Karpas-422 (cell line): ENCODE measurements around the gene SLC6A6. TPM values are rescaled to one million over a fixed set of nuclear protein-coding genes. Genes with fewer than 3 reads are reported as not detected.

Experiments used
- DNase-seq: peaks from one replicate; pipeline ENCODE4 v3.0.0-alpha.2; 2015
- H2AFZ ChIP-seq: fragments of 200-600 bp; sonication (generic); 2 replicates; pipeline ENCODE4 v1.6.1; 2014; ENCODE audit warnings: antibody characterized with exemption, low read length, mixed read lengths
- H3K27ac ChIP-seq: fragments of 200-600 bp; sonication (generic); 2 replicates; pipeline ENCODE4 v1.5.1; 2014; ENCODE audit warnings: mild to moderate bottlenecking, low read length, moderate library complexity
- H3K27me3 ChIP-seq: fragments of 200-600 bp; sonication (generic); 2 replicates; pipeline ENCODE4 v1.6.1; 2014; ENCODE audit warnings: low read length, mixed read lengths
- H3K36me3 ChIP-seq: fragments of 200-600 bp; sonication (generic); 2 replicates; pipeline ENCODE4 v1.6.1; 2014; ENCODE audit warnings: low read length, mixed read lengths; ENCODE audit not compliant: insufficient read depth
- H3K4me1 ChIP-seq: fragments of 200-600 bp; sonication (generic); 2 replicates; pipeline ENCODE4 v1.6.1; 2014; ENCODE audit warnings: mild to moderate bottlenecking, low read length, mixed read lengths
- H3K4me2 ChIP-seq: fragments of 200-600 bp; sonication (generic); 2 replicates; pipeline ENCODE4 v1.6.1; 2014; ENCODE audit warnings: low read length, low read depth, mild to moderate bottlenecking; ENCODE audit not compliant: poor library complexity, severe bottlenecking
- H3K4me3 ChIP-seq: fragments of 200-600 bp; sonication (generic); 2 replicates; pipeline ENCODE4 v1.5.1; 2014; ENCODE audit warnings: mild to moderate bottlenecking, antibody characterized with exemption, low read length, mixed read lengths
- H3K79me2 ChIP-seq: fragments of 200-600 bp; sonication (generic); 2 replicates; pipeline ENCODE4 v1.6.1; 2014; ENCODE audit warnings: mild to moderate bottlenecking, low read length, mixed read lengths
- H3K9ac ChIP-seq: fragments of 200-600 bp; sonication (generic); 2 replicates; pipeline ENCODE4 v1.6.0; 2014; ENCODE audit warnings: low read length
- H3K9me2 ChIP-seq: fragments of 200-600 bp; sonication (generic), shearing (Covaris generic); replicated peaks from 2 replicates; pipeline ENCODE4 v1.6.0; 2014; ENCODE audit warnings: mild to moderate bottlenecking, low read length, moderate library complexity; ENCODE audit not compliant: insufficient read depth
- H3K9me3 ChIP-seq: fragments of 300-700, 200-600 bp; sonication (generic); 2 replicates; pipeline ENCODE4 v1.6.1; 2014; ENCODE audit warnings: low read length, mixed read lengths
- H4K20me1 ChIP-seq: fragments of 200-600 bp; sonication (generic); 2 replicates; pipeline ENCODE4 v1.6.1; 2014; ENCODE audit warnings: mild to moderate bottlenecking, antibody characterized with exemption, low read length, low read depth; ENCODE audit not compliant: insufficient read depth
- total RNA-seq: library from RNA; depleted of rRNA; stranded (reverse); fragments of >200 nt; shearing (Covaris generic); gene quantifications from 2 replicates; pipeline ENCODE4 v1.2.3, GENCODE V29; 2014; ENCODE audit warnings: low replicate concordance

The SLC6A6 gene
- total RNA-seq, 1 experiment from 2014 or later = 30.2 TPM

GRCh38 chr3:14412831-14413380 is 10.5 kb downstream of the SLC6A6 start:
- Histone ChIP-seq H3K4me1 (peaks cover 17% of the 10 kb centered on the region), H3K9me2 (no peaks in the 10 kb centered on the region), H3K4me3 (no peak overlapping the region), H2AFZ (no peak overlapping the region), H3K9ac (no peak overlapping the region), H3K36me3 (peaks cover 27% of the 10 kb centered on the region), H4K20me1 (peaks cover 28% of the 10 kb centered on the region; the same call in 1 of the 2 replicates), H3K9me3 (no peaks in the 10 kb centered on the region), H3K27me3 (no peaks in the 10 kb centered on the region), H3K4me2 (no peak overlapping the region), H3K79me2 (peaks cover 87% of the 10 kb centered on the region), H3K27ac (no peak overlapping the region)
- DNase-seq = no peak

GRCh38 chr3:14413381-14414071 is 11.1 kb downstream of the SLC6A6 start:
- Histone ChIP-seq H3K79me2 (peaks cover 87% of the 10 kb centered on the region), H3K9me3 (no peaks in the 10 kb centered on the region), H4K20me1 (peaks cover 28% of the 10 kb centered on the region; the same call in 1 of the 2 replicates), H3K27ac (no peak overlapping the region), H3K27me3 (no peaks in the 10 kb centered on the region), H3K4me1 (peaks cover 17% of the 10 kb centered on the region), H3K9ac (no peak overlapping the region), H3K4me2 (no peak overlapping the region), H3K4me3 (no peak overlapping the region), H2AFZ (no peak overlapping the region), H3K36me3 (peaks cover 27% of the 10 kb centered on the region), H3K9me2 (no peaks in the 10 kb centered on the region)
- no peak for DNase-seq

- Histone ChIP-seq H3K4me2 (no peak overlapping the region), H3K4me1 (peaks cover 17% of the 10 kb centered on the region), H3K9ac (no peak overlapping the region), H3K27me3 (no peaks in the 10 kb centered on the region), H3K4me3 (no peak overlapping the region), H3K79me2 (peaks cover 87% of the 10 kb centered on the region), H3K36me3 (peaks cover 20% of the 10 kb centered on the region), H3K27ac (no peak overlapping the region), H3K9me2 (no peaks in the 10 kb centered on the region), H4K20me1 (peaks cover 22% of the 10 kb centered on the region; the same call in 1 of the 2 replicates), H2AFZ (no peak overlapping the region), H3K9me3 (no peaks in the 10 kb centered on the region)
- no peak for DNase-seq
Observed at GRCh38 chr3:14414846-14415464, 12.5 kb downstream of the SLC6A6 start.

- H3K79me2 ChIP-seq = peaks cover 84% of the 10 kb centered on the region
Observed at GRCh38 chr3:14415501-14415900, 13.1 kb downstream of the SLC6A6 start.

GRCh38 chr3:14416453-14416852 is 14.0 kb downstream of the SLC6A6 start:
- Histone ChIP-seq H3K4me1 (peaks cover 17% of the 10 kb centered on the region), H2AFZ (no peak overlapping the region), H3K27ac (no peak overlapping the region), H3K9ac (no peak overlapping the region), H3K9me2 (no peaks in the 10 kb centered on the region), H3K79me2 (peaks cover 82% of the 10 kb centered on the region), H3K4me3 (no peak overlapping the region), H3K4me2 (no peak overlapping the region), H3K9me3 (no peaks in the 10 kb centered on the region), H3K27me3 (no peaks in the 10 kb centered on the region), H4K20me1 (peaks cover 14% of the 10 kb centered on the region; the same call in 1 of the 2 replicates), H3K36me3 (peaks cover 13% of the 10 kb centered on the region)
- no peak for DNase-seq

More at GRCh38 chr3:14415501-14415900, 13.1 kb downstream of the SLC6A6 start:
- Histone ChIP-seq H3K27ac (no peak overlapping the region), H3K9me2 (no peaks in the 10 kb centered on the region), H3K36me3 (peaks cover 18% of the 10 kb centered on the region), H2AFZ (no peak overlapping the region), H3K4me3 (no peak overlapping the region), H4K20me1 (peaks cover 17% of the 10 kb centered on the region; the same call in 1 of the 2 replicates), H3K4me1 (peaks cover 17% of the 10 kb centered on the region), H3K9ac (no peak overlapping the region), H3K4me2 (no peak overlapping the region), H3K9me3 (no peaks in the 10 kb centered on the region), H3K27me3 (no peaks in the 10 kb centered on the region)
- no peak for DNase-seq

GRCh38 chr3:14418296-14419250 is 16.2 kb downstream of the SLC6A6 start:
- Histone ChIP-seq H3K4me2 (no peak overlapping the region), H2AFZ (no peak overlapping the region), H3K4me3 (no peak overlapping the region), H3K27me3 (no peaks in the 10 kb centered on the region), H3K9me2 (no peaks in the 10 kb centered on the region), H3K27ac (no peak overlapping the region), H3K9me3 (no peaks in the 10 kb centered on the region), H3K79me2 (peaks cover 77% of the 10 kb centered on the region), H3K4me1 (peaks cover 16% of the 10 kb centered on the region), H4K20me1 (peaks cover 6% of the 10 kb centered on the region; the same call in 1 of the 2 replicates), H3K9ac (no peak overlapping the region), H3K36me3 (peaks cover 9% of the 10 kb centered on the region)
- DNase-seq = no peak

GRCh38 chr3:14422016-14422963 is 19.9 kb downstream of the SLC6A6 start:
- no peak overlapping the region for H3K27ac ChIP-seq
- peaks cover 81% of the 10 kb centered on the region for H3K79me2 ChIP-seq
- DNase-seq = no peak
- no peak overlapping the region for H2AFZ ChIP-seq
- H3K27me3 ChIP-seq = no peaks in the 10 kb centered on the region
- H3K4me1 ChIP-seq = peaks cover 48% of the 10 kb centered on the region
- no peak overlapping the region for H3K4me3 ChIP-seq
- H4K20me1 ChIP-seq = 0 out of 2 replicates have a peak, but pooled peaks cover 5% of the 10 kb centered on the region
- no peak overlapping the region for H3K4me2 ChIP-seq
- no peak overlapping the region for H3K9ac ChIP-seq
- H3K36me3 ChIP-seq = no peaks in the 10 kb centered on the region; the same call in 1 of the 2 replicates
- no peaks in the 10 kb centered on the region for H3K9me3 ChIP-seq
- H3K9me2 ChIP-seq = no peaks in the 10 kb centered on the region
